NT2/D1 (cell line): ENCODE results near the gene SCAPER.

Source experiments
- YY1 ChIP-seq: IDR thresholded peaks from 2 replicates; pipeline ENCODE4 v1.6.1; 2011; ENCODE audit not compliant: insufficient read length, insufficient read depth
- ZNF274 ChIP-seq: IDR thresholded peaks from 2 replicates; pipeline ENCODE4 v1.6.1; 2011; ENCODE audit warnings: mild to moderate bottlenecking, low read depth, low read length

DNA sequence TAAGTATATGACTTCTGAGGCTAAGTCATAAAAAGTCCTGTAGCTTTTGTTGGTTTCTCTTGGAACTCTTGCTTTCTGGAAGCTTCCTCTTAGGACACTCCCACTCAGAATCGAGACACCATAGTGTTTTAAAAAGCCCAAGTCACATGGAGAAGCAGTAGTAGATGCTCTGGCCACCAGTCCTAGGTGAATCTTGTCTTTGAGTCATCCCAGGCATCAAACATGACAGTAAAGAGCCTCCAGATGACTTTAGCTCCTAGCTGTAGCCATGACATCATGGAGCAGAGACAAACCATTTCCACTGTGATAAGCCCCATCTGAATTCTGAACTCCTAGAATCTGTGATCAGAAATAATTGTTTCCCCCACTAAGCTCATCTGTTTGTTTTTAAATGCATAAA lies 526.4 kb downstream of the SCAPER start:
- no peak for TF ChIP-seq YY1
- no peak for TF ChIP-seq ZNF274
